ENCODE results near the gene TATDN2. TPM values are rescaled to one million over a fixed set of nuclear protein-coding genes. Genes with fewer than 3 reads are reported as not detected.

TATDN2 gene
- total and polyA plus RNA-seq, 2 donors (not counting 3 experiments of a cell fraction or from before 2014, with no cell fraction given), result 10.7 to 26.8 TPM

DNA sequence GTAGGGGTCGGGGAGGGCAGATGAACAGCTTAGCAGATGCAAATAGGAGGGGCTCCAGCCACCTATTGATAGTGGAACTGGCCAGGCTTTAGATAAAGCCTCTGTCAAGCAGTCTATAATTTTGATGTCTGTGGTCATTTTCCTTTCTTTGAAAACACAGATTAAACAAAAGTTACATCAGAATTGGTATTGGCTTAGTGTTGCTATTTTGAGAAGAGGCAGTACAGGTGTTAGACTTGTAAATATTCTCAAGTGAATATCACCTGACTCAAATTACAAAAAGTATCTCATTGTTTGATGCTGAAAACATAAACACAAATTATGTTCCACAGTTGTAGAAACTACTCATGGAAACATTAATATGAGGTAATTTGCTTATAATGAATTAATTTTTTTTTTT lies 26.3 kb downstream of the TATDN2 start:
- Histone ChIP-seq H3K4me3 (replicated peaks in 1 of 3; ENCODE audit: insufficient read depth in 1 of 3, low read depth in 1 of 3, low read length in 3 of 3) (no peak overlapping the region), H3K9me1 (replicated peaks; ENCODE audit: control insufficient read depth, extremely low read depth, insufficient read depth, low read length) (no peaks in the 10 kb centered on the region), H3K36me3 (ENCODE audit: control insufficient read depth in 2 of 2, extremely low read depth in 1 of 2, insufficient read depth in 2 of 2, low read length in 2 of 2) (peaks cover 11 to 17% of the 10 kb centered on the region in 2 experiments), H3K9me3 (replicated peaks; ENCODE audit: control insufficient read depth, insufficient read depth, low read length) (no peaks in the 10 kb centered on the region), H2AFZ (ENCODE audit: low read depth, low read length) (no peak overlapping the region), H4K20me1 (replicated peaks; ENCODE audit: control insufficient read depth, extremely low read depth, insufficient read depth, low read length) (peaks cover 11% of the 10 kb centered on the region), H3K79me2 (ENCODE audit: control insufficient read depth, insufficient read depth, low read length) (peaks cover 36% of the 10 kb centered on the region), H3K27me3 (ENCODE audit: control insufficient read depth in 2 of 2, insufficient read depth in 2 of 2, low read length in 2 of 2) (no peaks in the 10 kb centered on the region), H3K27ac (ENCODE audit: insufficient read depth, low read depth, low read length) (no peak overlapping the region), H3K4me1 (ENCODE audit: control insufficient read depth, extremely low read depth, insufficient read depth, low read length) (no peaks in the 10 kb centered on the region), H3K4me2 (ENCODE audit: insufficient read depth, low read length) (no peak overlapping the region), H3K9ac (replicated peaks; ENCODE audit: extremely low read depth, insufficient read depth, low read length) (no peak overlapping the region)
- intact Hi-C loops (cut with micrococcal nuclease) (no loop called here), dilution Hi-C loops (cut with MboI; ENCODE audit: extremely low pct_ligation_motif_present, low sequenced_read_pairs) (no loop called here)
- CTCF ChIA-PET, result interaction anchor here (1.3 kb wide), 1 partner anchor 11 kb away, joined by 4 read pairs; no protein-coding TSS in a partner anchor
- DNase-seq (ENCODE audit: low read depth, low spot score) (no peak), FAIRE-seq (no peak)
- TF ChIP-seq CTCF (IDR thresholded peaks at IDR 0.05; ENCODE audit: extremely low read depth in 1 of 2, insufficient read depth in 1 of 2, low read depth in 1 of 2, low read length in 2 of 2) (no peak), MYC (IDR thresholded peaks at IDR 0.05; ENCODE audit: low read depth, low read length) (no peak), POLR2A (IDR thresholded peaks at IDR 0.05; ENCODE audit: low read depth, low read length) (no peak)
- POLR2A ChIA-PET, result no interaction called here
- BruUV-seq (replicated peaks), result no TSS peak

DNA sequence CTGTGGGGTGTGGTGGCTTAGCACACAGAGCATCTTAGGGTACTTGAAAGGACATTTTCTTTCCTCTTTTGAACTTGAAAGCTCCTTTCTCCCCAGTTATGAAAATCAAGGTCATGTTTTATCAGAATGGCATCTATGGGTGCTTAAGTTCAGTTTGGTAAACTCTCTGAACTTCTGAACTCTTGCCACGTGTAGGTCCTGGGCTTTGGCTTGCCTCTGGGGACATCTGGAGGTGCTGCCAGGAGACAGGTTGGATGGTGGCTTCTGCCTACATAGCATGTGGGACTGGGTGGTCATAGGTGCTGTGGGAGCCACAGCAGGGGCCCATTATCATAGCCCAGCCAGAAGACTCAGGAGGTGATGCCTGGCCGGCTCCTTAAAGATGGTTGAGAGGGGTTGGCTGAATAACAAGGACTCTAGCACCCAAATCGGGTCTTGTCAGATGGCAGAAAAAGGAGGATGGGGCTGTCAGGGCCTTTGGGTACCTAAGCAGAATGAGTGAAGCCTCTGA lies 28.9 kb downstream of the TATDN2 start:
- intact Hi-C loops (cut with micrococcal nuclease) (no loop called here), dilution Hi-C loops (cut with MboI; ENCODE audit: extremely low pct_ligation_motif_present, low sequenced_read_pairs) (no loop called here)
- Histone ChIP-seq H4K20me1 (replicated peaks; ENCODE audit: control insufficient read depth, extremely low read depth, insufficient read depth, low read length) (peaks cover 11% of the 10 kb centered on the region), H3K9me1 (replicated peaks; ENCODE audit: control insufficient read depth, extremely low read depth, insufficient read depth, low read length) (no peaks in the 10 kb centered on the region), H3K27me3 (ENCODE audit: control insufficient read depth in 2 of 2, insufficient read depth in 2 of 2, low read length in 2 of 2) (no peaks in the 10 kb centered on the region), H3K27ac (ENCODE audit: insufficient read depth, low read depth, low read length) (no peak overlapping the region), H3K9ac (replicated peaks; ENCODE audit: extremely low read depth, insufficient read depth, low read length) (no peak overlapping the region), H3K79me2 (ENCODE audit: control insufficient read depth, insufficient read depth, low read length) (peaks cover 24% of the 10 kb centered on the region), H3K4me1 (ENCODE audit: control insufficient read depth, extremely low read depth, insufficient read depth, low read length) (no peaks in the 10 kb centered on the region), H3K4me2 (ENCODE audit: insufficient read depth, low read length) (no peak overlapping the region), H3K36me3 (ENCODE audit: control insufficient read depth in 2 of 2, extremely low read depth in 1 of 2, insufficient read depth in 2 of 2, low read length in 2 of 2) (peaks cover 3 to 15% of the 10 kb centered on the region in 2 experiments), H2AFZ (ENCODE audit: low read depth, low read length) (no peak overlapping the region), H3K9me3 (replicated peaks; ENCODE audit: control insufficient read depth, insufficient read depth, low read length) (no peaks in the 10 kb centered on the region), H3K4me3 (replicated peaks in 1 of 3; ENCODE audit: insufficient read depth in 1 of 3, low read depth in 1 of 3, low read length in 3 of 3) (no peak overlapping the region)
- no TSS peak for BruUV-seq (replicated peaks)
- FAIRE-seq, result no peak
- ChIA-PET POLR2A (no interaction called here), CTCF (interaction anchor here (1.3 kb wide), 1 partner anchor 14 kb away, joined by 5 read pairs; no protein-coding TSS in a partner anchor)
- TF ChIP-seq CTCF (IDR thresholded peaks at IDR 0.05; ENCODE audit: extremely low read depth in 1 of 2, insufficient read depth in 1 of 2, low read depth in 1 of 2, low read length in 2 of 2) (no peak), GATA2 (IDR thresholded peaks at IDR 0.05; ENCODE audit: insufficient read depth, insufficient read length, low read depth, low read length) (no peak), FOS (IDR thresholded peaks at IDR 0.05; ENCODE audit: borderline replicate concordance, insufficient read depth, low read length) (no peak), JUN (IDR thresholded peaks at IDR 0.05; ENCODE audit: borderline replicate concordance, insufficient read depth, insufficient read length, low read depth) (no peak), POLR2AphosphoS5 (IDR thresholded peaks at IDR 0.05; ENCODE audit: insufficient read depth, low read depth, low read length) (no peak), MYC (IDR thresholded peaks at IDR 0.05; ENCODE audit: low read depth, low read length) (no peak), EZH2 (IDR thresholded peaks at IDR 0.05; ENCODE audit: borderline replicate concordance, low read depth, low read length, severe bottlenecking) (no peak), POLR2A (IDR thresholded peaks at IDR 0.05; ENCODE audit: low read depth, low read length) (no peak)
- TF ChIP-seq, protein P1, sequence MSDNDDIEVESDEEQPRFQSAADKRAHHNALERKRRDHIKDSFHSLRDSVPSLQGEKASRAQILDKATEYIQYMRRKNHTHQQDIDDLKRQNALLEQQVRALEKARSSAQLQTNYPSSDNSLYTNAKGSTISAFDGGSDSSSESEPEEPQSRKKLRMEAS (IDR thresholded peaks at IDR 0.05; ENCODE audit: insufficient read depth, insufficient read length), result no peak
- no peak for DNase-seq (ENCODE audit: low read depth, low spot score)
